Right lobe of liver (tissue), 4 donors: ENCODE data around the gene PANK1.

ENCODE experiments used
- CTCF ChIP-seq, 4 donors: fragments of 200-600 bp in 3 of 4; fragments of 450-650 bp in 1 of 4; IDR thresholded peaks; one replicate each; pipeline versions ENCODE4 v1.5.1 to v1.8.0; 2016 to 2022; ENCODE audit warnings: antibody characterized with exemption in 4 of 4, mild to moderate bottlenecking in 2 of 4
- POLR2A ChIP-seq: fragments of 450-650 bp; IDR thresholded peaks from one replicate; pipeline ENCODE4 v1.6.1; 2017; ENCODE audit warnings: antibody characterized with exemption, mild to moderate bottlenecking
- donor health status: DM: no; HTN: no; CAD: no.
- donor health status: DM: no; HTN: no; CAD: no.
- donor health status: DM: no; HTN: yes; CAD: no.

DNA sequence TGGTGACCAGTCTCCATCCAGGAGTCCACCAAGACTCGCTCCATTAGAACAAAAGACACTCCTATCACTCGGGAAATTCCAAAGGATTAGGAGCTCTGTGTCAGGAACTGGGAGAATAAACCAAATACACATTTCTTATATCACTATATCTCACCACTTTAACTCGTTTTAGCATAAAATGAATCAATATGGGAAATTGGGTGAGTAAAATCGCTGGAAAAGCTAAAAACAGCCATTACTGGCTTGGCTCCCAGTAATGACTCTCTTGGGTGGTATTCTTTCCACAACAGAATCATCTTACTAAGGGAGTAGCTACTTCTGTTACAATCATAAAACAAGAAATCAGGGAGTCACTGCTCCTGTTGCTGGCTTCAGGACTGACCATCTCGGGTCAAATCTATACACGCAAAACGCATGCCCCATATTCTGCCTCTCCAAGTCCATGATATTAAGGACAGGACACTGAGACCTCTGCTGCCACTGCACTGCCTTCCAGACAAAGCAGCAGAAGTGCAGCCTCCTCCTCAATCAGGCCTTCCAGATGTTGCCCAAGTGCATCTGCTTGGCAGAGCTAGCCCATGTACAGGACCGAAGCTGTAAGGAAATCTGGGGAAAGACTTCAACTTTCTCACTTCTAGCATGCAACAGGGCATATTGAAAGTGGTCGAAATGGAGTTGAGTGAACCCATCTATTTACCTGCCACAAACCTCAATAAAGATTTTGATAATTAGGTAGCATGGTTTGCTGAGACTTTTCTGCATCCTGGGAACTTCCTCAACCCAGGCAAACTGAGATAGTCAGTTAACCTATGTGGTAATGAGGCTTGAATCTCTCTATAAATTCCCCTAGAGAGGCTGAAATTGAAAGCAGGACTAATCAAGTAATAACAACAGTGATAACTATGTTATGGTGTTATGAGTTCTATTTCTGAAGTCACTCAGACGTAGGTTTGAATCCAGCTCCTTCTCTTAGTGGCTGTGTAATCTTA is 14.4 kb upstream of the PANK1 start:
- no peak for TF ChIP-seq CTCF (IDR thresholded peaks at IDR 0.05)
- no peak for TF ChIP-seq POLR2A
